Embryonic facial prominence (tissue), 1 donor: ENCODE results near the gene IRF2BP2.

Experiments
- DNase-seq: peaks from one replicate; pipeline ENCODE4 v3.0.0-alpha.2; 2016; ENCODE audit errors: extremely low spot score

The IRF2BP2 gene

GRCh38 chr1:234634387-234634786, 24.4 kb upstream of the IRF2BP2 start:
- no peak for DNase-seq

DNA sequence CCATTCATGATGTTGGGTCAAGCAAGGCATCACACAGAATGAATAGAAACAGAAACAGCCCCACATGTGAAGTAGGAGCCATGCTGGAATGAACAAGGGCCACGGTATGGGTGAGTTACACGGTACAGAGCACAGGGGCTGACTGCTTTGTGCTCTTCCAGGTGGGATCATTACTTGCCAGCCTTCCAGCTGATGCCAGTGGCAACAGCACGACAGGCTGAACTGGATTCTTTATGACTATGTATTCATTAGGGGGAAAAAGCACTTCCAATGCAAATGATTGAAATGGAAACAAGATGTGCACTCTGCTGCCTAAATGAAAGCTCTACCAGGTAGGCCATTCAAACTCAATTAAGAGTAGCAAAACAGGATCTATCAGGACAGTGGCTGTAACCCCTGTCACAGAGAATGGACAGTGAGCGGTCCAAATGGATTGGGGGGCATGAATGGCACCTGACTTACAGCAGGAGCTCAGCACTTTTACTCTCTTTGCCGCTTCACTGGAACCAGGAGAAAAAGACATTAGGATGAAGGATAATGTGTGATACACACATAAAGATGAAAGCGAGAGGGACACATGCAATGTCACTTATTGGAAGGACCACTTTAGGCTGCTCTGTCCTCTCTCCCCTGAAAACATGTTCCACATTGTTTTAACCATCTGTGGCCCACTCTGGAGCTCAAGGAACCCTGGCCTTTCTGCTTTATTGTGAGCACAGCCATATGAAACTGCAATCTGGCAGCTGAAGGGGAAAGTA, 23.4 kb upstream of the IRF2BP2 start:
- no peak for DNase-seq

GRCh38 chr1:234632225-234632624, 22.2 kb upstream of the IRF2BP2 start:
- DNase-seq: no peak

DNA sequence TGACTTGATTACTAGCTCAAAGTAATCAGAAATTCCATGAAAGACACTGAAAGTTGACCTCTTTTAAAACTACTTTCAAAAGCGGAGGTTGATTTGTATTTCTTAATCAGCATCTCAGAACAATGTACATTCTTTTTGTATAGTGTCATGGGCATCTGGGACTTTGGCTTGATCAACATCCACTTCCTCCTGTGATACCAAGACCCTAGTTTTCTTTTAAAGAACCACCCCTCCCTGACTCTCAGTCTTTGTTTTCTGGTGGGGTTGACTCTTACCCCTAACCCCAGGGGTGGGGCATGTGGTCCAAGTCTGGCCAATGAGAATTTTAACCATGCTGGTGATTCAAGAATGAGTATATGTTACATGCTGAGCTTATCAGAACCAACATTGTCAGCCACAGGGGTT, 21.7 kb upstream of the IRF2BP2 start:
- no peak for DNase-seq

- DNase-seq: no peak
Measured at GRCh38 chr1:234629026-234629425, 19.0 kb upstream of the IRF2BP2 start.

GRCh38 chr1:234628089-234628488, 18.1 kb upstream of the IRF2BP2 start:
- no peak for DNase-seq

DNA sequence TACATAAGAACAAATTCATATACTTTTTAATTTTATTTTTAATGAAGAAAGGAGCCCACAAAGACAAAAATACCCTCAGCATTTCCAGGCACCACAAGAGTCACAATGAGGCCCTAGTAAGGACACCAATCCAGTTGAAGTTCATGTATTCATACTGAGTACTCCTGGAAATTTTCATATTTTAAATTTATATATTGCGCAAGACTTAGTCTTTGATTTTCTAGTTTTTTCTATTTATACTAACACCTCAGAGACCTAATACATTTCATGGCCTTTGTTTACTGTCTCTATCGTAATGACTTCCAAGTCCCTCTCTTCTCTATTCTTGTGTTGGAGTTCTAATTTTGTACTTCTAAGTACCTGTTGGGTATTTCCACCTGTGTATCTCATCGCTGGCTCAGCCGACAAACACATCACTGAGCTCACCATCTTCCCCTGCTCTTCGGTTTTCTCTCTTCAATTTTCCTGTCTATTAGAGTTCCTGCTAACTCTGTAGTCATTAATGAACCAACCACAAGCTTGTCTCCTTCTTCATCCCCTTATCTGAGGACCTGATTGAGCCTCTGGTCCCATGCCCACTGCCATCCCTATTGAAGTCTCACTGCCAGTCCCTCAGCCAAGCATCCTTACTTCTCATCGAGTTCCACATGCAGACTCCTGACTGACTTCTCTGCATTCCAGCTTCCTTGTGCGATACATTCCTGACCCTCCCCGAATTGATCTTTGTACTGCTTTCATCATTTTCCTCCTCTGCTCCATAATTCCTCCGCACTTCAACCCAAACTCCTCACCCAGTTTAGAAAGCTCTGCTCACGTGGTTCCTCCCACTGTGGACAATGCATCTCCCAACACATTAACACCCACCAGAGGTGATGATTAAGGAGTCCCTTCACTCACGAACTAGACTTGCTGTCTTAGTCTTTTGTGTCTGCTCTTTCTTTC, 17.3 kb upstream of the IRF2BP2 start:
- no peak for DNase-seq

DNA sequence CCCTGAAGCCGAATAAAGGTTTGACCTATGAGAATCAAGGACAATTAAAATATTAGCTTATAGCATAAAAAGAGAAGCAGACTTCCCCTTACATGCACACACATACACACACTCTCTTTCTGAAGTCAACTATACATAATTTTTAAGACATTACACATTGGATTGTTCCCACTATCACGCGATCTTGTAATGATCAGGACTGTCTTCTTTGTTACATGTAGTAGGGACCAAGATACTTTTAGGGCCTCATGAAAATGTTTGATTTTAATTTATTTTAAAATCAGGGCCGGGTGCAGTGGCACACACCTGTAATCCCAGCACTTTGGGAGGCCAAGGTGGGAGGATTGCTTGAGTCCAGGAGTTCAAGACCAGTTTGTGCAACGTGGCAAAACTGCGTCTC, 16.4 kb upstream of the IRF2BP2 start:
- no peak for DNase-seq

- no peak for DNase-seq
Measured at GRCh38 chr1:234624724-234625117, 14.7 kb upstream of the IRF2BP2 start.

DNA sequence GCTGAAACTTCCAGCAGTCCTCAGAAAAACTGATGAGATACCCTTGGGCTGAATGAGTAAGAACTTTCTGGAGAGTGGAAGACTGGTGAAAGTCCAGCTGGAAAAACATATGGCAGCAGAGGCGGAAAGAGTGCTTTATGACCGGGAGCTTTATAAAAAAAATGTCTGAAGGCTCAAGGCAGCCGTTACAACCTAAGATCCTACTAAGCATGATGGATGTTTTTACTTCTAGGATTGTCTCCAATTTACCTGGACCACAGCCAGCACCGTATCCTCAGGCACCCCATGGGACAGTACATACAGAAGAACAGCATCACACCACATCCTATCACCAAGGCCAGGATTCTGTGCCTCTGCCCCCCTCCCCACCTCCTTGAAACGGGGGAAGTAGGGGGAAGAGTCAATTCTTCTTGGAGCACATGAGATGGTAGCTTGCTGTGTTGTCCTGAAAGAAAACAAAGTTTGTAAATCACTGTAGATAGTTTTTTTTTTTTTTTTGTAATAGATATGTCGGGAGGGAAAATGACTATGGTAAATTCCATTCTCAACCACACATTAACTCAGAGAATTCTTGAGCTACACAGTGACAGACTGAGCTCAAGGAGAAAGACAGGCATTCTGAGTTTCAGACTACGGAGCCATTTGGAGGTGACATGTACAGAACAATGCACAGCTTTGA, 11.8 kb upstream of the IRF2BP2 start:
- peak; percentile 50 for DNase-seq

DNA sequence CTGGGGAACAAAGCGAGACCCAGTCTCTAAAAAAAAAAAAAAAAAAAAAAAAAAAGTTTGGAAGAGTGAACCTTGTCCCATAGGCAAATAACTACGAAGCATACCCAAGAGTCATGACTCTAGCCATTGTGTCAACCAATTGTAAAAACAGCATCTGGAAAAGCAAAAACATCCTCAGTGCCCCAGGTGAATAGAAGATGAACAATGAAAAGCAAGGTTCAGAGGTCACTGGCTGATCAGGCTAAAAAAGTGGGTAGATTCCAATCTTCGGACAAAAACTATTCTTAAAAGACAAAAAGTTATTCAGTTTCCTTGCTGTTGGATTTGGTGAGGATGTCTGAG, 11.1 kb upstream of the IRF2BP2 start:
- DNase-seq: no peak

DNA sequence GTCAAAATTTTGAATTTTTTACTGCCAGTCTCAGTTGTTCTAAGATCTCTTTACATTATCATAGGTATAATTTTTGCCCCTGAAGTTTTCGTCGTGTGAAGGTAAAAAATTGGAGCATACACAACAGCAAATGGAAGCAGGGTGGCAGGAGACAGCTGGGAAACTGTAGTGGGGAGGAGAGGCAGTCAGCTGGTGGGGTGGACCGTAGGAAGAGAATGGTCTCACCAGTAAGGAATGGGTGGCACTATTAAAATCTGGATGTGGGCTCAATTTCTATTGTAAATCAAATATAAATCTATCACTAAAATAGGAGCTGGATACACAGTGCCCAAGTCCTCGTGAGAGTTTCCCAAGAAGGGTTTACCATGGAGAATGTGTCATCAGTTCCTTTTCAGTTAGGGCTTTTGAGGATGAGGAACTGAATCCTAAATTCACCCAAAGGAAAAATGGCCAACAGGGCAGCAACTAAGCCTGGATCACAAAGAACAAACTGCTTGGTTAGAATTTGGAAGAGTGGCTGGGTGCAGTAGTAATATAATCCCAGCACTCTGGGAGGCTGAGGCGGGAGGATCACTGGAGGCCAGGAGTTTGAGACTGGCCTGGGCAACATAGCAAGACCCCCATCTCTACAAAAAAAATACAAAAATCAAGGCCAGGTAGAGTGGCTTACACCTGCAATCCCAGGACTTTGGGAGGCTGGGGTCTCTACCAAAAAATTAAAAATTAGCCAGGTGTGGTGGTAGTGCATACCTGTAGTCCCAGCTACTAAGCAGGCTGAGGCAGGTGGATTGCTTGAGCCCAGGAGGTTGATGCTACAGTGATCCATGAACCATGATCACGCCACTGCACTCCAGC, 10.5 kb upstream of the IRF2BP2 start:
- DNase-seq: no peak

- no peak for DNase-seq
Measured at GRCh38 chr1:234619794-234620247, 9.8 kb upstream of the IRF2BP2 start.

GRCh38 chr1:234619071-234619480, 9.1 kb upstream of the IRF2BP2 start:
- DNase-seq: no peak

GRCh38 chr1:234618737-234619049, 8.7 kb upstream of the IRF2BP2 start:
- DNase-seq: no peak

GRCh38 chr1:234617986-234618736, 8.2 kb upstream of the IRF2BP2 start:
- DNase-seq: peak; percentile 48

- no peak for DNase-seq
Measured at GRCh38 chr1:234617131-234617985, 7.4 kb upstream of the IRF2BP2 start.

DNA sequence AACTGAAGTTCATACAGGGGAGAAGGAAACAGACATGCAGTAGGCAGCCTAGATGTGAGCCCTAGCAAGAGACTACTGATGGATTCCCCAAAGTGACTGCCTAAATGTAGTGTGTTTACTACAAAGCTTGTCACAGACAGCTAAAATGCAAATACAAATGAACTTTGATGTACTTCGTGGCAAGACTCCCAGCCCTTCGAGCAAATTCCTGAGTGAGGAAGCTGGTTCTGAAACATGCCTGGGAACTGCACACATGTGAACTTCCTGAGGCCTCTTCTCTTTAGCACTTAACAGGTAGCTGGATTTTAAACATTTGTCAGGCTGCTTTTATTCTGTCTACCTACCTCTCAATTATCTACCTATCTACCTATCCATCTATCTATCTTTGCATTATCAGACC, 6.7 kb upstream of the IRF2BP2 start:
- DNase-seq: no peak

DNA sequence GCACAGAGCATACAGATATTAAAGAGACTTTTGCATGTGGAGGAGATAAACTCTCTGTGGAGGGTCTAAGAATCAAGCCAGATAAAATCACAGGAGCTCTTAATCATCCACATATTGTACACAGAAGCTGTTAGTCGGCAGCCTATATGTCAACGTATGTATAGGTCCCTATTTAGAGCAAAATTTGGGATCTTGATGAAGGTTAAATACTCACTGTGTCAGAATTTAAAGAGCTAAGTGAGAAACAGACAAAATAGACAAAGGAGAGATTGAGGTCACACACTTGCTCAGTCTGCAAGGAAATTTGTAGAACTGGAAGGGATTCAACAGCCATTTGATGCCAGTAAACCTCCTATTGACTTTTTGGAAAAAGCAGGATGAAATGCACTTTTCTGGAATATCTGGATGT, 4.1 kb upstream of the IRF2BP2 start:
- DNase-seq: no peak
